C4-2B (cell line): ENCODE measurements around the gene CREM.

Experiments
- H3K27ac ChIP-seq: fragments of 450-650 bp; 2 replicates; pipeline ENCODE4 v1.5.1; 2017
- CTCF ChIP-seq: fragments of 450-650 bp; conservative IDR thresholded peaks from 2 replicates; pipeline ENCODE4 v1.5.1; 2017; ENCODE audit warnings: mild to moderate bottlenecking
- ZFX ChIP-seq: fragments of 450-650 bp; IDR thresholded peaks from 2 replicates; pipeline ENCODE4 v1.6.1; 2017

CREM gene

GRCh38 chr10:35091994-35092790 is 34.5 kb upstream of the CREM start:
- TF ChIP-seq ZFX = no peak
- TF ChIP-seq CTCF = no peak
- H3K27ac ChIP-seq = no peak overlapping the region

GRCh38 chr10:35092851-35093250 is 33.8 kb upstream of the CREM start:
- TF ChIP-seq CTCF (no peak), ZFX (no peak)
- H3K27ac ChIP-seq = no peak overlapping the region

- H3K27ac ChIP-seq = no peak overlapping the region
- no peak for TF ChIP-seq ZFX
- no peak for TF ChIP-seq CTCF
Observed at GRCh38 chr10:35096312-35096711, 30.3 kb upstream of the CREM start.

DNA sequence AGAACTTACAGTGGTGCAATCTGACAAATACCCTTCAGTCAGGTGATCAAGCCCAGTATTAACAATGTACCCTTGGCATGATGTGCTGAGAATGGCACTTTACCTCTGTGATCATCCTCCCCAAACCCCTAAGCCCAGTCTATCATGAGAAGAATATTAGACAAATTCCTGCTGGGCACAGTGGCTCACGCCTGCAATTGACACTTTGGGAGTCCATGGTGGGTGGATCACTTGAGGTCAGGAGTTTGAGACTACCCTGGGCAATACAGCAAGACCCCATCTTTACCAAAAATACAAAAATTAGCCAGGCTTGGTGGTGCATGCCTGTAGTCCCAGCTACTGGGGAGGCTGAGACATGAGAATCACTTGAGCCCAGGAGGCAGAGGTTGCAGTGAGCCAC is 29.1 kb upstream of the CREM start:
- no peak for TF ChIP-seq ZFX
- TF ChIP-seq CTCF = no peak

DNA sequence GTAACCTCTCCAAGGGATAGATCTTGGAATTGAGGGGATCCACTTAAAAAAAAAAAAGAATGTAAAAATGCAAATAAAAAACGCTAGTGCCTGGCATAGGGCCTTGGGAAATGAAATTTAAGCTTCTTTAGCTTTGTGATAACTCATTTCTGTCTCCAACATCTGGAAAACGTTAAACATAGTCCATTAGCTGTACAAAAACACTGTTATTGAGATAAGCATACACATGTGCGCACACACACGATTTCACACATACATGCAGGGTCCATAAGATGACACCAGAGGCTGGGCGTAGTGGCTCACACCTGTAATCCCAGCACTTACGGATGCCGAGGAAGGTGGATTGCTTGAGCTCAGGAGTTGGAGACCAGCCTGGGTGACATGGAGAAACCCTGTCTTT is 22.8 kb upstream of the CREM start:
- no peak overlapping the region for H3K27ac ChIP-seq
- TF ChIP-seq ZFX (no peak), CTCF (no peak)

More for the DNA sequence above, 29.1 kb upstream of the CREM start:
- no peak overlapping the region for H3K27ac ChIP-seq

- TF ChIP-seq CTCF (no peak), ZFX (no peak)
- H3K27ac ChIP-seq = no peak overlapping the region
Observed at GRCh38 chr10:35112571-35112970, 14.1 kb upstream of the CREM start.

GRCh38 chr10:35119378-35119777 is 7.3 kb upstream of the CREM start:
- TF ChIP-seq ZFX (no peak), CTCF (no peak)
- H3K27ac ChIP-seq = no peak overlapping the region
